GM10248 (cell line): ENCODE data around the gene SLC5A1.

Experiments used
- CTCF ChIA-PET: fragments of 300-600 bp; sonication (Branson Sonifier 250); formaldehyde crosslinking; extraction: SDS; loops from one replicate; lab custom pipeline; 2021; ENCODE audit warnings: antibody characterized with exemption; lab: Yijun Ruan, JAX
- POLR2A ChIA-PET: fragments of 350-650 bp; sonication (Branson Sonifier 250); formaldehyde crosslinking; extraction: SDS; loops from one replicate; lab custom pipeline; 2020; ENCODE audit warnings: antibody characterized with exemption; lab: Yijun Ruan, JAX
- DNase-seq: peaks from one replicate; pipeline ENCODE4 v3.0.0; 2012; ENCODE audit errors: extremely low spot score
- CTCF ChIP-seq: IDR thresholded peaks from 2 replicates; pipeline ENCODE4 v1.5.1; 2012; ENCODE audit warnings: mild to moderate bottlenecking, low read depth; ENCODE audit errors: extremely low read depth, missing control alignments, control extremely low read depth

SLC5A1 gene

GRCh38 chr22:32042924-32043323 is at the start of gene SLC5A1:
Gene SLC5A1 (plus strand): TSS chr22:32043261. CDS start chr22:32043282, 21 bp downstream.
- POLR2A ChIA-PET = no interaction called here
- no peak for DNase-seq
- CTCF ChIA-PET = no interaction called here
- TF ChIP-seq CTCF = no peak

DNA sequence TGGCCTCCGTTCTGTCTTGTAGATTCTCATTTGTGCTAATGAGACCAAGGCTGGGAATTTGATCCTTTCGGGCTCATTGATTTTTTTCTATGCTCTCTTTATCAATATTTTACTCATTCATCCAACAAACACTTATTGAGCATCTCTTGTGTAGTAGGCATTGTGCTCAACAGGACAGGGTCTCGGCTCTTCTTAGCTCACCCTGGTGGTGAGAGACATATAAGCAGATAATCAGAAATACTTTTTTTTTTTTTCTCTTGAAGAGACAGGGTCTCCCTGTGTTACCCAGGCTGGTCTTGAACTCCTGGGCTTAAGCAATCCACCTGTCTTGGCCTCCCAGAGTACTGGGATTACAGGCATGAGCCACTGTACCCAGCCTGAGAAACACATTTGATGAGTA is 48.0 kb upstream of the SLC5A1 start:
- ChIA-PET CTCF (interaction anchor here (1.3 to 3.0 kb wide), 4 partner anchors 12 to 87 kb away, joined by 3 to 10 read pairs (median 4); no protein-coding TSS in a partner anchor), POLR2A (no interaction called here)
- no peak for DNase-seq
- no peak for TF ChIP-seq CTCF

DNA sequence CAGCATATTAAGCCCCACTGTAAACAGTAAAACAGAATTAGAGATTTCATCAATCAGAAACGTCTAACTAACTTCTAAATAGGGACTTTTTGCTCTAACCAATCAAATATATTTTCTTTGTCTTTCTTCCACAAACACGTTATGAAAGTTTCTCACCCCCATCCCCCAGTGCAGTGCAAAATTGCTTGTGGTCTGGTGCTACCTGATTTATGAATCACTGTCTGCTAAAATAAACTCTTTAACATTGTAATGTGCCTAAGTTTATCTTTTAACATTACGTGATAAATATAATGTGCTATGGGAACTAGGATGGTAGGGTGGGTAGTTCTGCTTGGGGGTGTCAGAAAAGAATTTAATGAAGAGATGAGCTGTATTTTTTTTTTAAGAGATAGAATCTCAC is 47.3 kb upstream of the SLC5A1 start:
- CTCF ChIA-PET = interaction anchor here (1.6 to 3.0 kb wide), 2 partner anchors 18 to 86 kb away, joined by 5 to 10 read pairs; no protein-coding TSS in a partner anchor

DNA sequence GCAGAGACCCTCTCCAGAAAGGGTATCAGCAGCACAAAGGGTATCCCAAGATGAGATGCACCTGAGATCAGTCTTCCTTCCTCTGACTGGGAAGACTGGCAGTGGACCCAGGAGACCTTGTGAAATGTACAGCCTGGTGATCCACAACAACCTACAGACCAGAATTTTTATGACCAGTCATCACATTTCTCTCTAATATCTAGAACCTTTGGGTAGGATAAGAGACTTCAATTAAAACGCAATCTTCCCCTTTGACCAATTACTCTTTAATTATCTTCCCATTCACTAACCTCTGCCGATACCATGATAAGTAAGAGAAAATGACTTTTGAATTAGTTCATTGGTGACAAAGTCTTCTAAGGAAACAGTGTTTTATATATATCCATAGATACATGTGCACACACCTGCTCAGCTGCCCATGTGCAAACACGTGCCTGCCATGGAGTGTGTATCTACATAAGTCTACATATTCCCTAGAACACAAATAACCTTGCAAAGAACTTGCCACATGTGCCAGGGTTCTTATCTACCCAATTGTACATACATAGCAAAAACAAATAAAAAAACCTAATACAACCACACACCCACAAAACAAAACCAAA is 44.2 kb upstream of the SLC5A1 start:
- ChIA-PET CTCF (no interaction called here), POLR2A (no interaction called here)
- DNase-seq = no peak
- no peak for TF ChIP-seq CTCF

More for the DNA sequence above, 47.3 kb upstream of the SLC5A1 start:
- no peak for DNase-seq
- TF ChIP-seq CTCF = no peak
- POLR2A ChIA-PET = no interaction called here

DNA sequence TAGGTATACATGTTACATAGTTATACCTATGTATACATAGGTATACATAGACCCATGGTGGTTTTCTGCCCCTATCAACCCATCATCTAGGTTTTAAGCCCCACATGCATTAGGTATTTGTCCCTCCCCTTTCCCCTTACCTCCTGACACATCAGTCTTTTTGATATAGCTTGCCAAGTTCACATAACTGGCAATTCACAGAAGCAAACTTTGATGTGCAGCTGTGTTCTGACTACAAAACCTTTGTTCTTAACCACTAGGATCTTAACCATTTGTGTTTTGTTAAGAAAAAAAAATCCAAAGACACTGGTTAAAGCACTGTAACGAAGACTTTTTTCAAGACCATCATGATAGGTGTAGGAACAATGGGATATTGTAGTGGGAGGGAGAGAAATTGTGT is 42.9 kb upstream of the SLC5A1 start:
- TF ChIP-seq CTCF = no peak
- ChIA-PET CTCF (no interaction called here), POLR2A (no interaction called here)
- no peak for DNase-seq

DNA sequence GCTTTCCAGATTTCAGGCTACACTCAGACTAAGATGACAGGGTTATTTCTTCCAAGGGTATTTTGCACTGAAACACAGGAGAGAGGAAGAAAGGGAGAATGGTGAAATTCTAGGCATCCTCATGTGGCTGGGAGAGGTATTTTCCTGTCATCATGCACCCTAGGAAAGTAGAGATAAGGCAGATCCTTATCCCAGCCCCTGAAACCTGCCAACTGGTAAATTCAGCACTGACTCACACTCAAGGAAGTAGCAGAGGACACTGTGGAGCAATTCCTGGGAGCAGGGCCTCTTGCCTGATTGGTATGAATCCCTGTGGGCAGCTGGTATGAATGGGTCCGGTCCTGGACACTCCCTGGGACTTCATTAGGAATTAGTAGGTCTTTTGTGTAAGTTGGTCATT is 37.6 kb upstream of the SLC5A1 start:
- no peak for TF ChIP-seq CTCF
- DNase-seq = no peak
- POLR2A ChIA-PET = no interaction called here

More for the DNA sequence above, 37.6 kb upstream of the SLC5A1 start:
- CTCF ChIA-PET = no interaction called here
